HG03045 (cell line): ENCODE measurements around the gene COG7.
"Not testable (repeated sequence)": the region's sequence is repeated elsewhere in the genome, so short reads cannot be mapped to it uniquely, and the experiment has no call there.

Source experiments
- ATAC-seq: cut with Tn5 transposase; IDR thresholded peaks from one replicate; pipeline ENCODE4 v1.9.1; 2021; ENCODE audit warnings: mild to moderate bottlenecking, moderate library complexity; ENCODE audit not compliant: unreplicated experiment

The COG7 gene

DNA sequence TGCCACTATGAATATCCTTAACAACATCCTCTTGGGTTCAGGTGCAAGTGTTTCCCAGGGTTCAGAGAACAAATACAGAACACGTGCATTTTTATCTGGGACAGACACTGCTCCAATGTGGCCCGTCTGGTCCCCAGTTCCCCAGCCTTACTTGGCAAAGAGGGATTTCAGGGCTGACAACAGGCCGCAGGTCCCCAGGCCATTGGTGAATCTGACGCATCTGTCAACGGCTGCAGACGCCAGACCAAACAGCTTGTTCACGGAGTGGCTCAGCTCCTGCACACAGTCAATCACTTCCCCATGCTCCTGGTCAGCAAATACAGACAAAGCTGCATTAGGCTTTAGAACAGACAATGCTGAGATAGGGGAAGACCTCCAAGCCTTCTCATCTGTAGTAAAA, 36.2 kb downstream of the COG7 start:
- no peak for ATAC-seq

GRCh38 chr16:23414731-23415130, 38.3 kb downstream of the COG7 start:
- no peak for ATAC-seq

DNA sequence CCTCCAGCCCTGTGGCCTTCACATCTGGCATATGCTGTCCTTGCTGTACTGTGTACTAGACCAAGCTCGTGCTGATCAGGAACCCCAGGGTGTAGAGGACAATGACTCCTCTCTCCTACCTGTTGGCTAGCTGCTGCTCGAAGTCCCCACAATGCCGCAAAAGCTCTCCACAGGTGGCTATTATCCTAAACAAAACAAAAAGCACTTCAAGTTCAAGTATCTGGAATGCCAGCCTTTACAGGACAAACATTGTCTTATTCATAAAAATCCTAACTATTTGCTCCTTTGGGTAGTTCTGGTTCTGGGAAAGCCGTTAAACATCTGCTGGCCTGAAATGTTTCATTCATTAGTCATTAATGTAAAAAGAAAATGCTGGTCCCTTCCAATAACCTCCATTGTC, 42.8 kb downstream of the COG7 start:
- no peak for ATAC-seq

- ATAC-seq, result no peak
Measured at GRCh38 chr16:23409522-23409921, 43.5 kb downstream of the COG7 start.

GRCh38 chr16:23408823-23409298, 44.1 kb downstream of the COG7 start:
- no peak for ATAC-seq

DNA sequence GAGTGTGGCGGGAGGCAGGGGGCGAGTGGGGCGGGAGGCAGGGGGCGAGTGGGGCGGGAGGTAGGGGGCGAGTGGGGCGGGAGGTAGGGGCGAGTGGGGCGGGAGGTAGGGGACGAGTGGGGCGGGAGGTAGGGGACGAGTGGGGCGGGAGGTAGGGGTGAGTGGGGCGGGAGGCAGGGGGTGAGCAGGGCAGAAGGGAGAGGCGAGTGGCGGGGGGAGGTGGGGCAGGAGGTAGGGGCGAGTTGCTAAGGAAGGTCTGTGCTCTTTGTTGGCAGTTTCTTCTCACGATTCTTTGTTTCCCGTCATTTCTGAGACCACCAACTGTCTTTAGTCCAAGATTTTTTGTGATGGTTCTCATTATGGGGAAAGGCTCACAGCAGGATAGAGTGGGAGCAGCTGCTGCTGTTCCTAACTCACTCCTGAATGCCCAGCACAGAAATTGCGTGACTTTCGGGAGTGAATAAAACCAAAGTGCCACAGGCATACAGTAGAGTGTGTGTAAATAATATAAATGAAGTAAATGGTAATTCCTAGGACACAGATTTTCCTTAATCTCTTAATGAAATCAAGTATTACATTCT, 44.7 kb downstream of the COG7 start:
- ATAC-seq, result no peak

- ATAC-seq, result no peak
Measured at GRCh38 chr16:23407436-23408127, 45.4 kb downstream of the COG7 start.

DNA sequence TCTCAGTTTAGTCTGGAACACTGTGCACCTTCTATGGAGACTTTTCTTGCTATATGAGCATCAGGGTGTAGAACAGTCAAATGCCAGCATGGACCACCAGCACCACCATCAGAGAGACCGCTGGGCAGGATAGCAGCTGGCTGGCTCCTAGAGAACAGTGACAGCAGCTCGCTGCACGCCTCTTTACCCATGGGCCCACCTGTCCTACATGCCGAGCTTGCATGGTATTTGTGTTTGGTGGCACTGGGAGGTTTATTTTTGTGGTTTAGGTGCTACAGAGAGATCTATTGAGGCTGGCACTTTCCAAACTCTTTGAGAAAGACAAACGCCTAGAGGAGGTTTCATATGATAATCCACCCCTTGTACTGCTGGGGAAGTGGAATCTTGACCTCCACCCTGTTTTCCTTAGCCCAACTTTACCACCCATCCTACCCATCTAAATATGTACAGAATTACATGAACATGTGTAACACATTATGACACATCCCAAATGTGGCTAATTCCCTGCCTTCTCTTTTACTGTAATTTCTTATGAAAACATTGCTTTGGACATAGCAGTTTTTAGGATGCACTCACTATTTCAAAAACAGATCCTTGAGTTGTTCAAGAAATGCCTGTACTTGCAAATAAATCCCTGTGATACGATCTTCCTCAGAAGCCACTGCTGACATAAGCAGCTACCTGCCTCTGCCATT, 46.3 kb downstream of the COG7 start:
- no peak for ATAC-seq

- no peak for ATAC-seq
Measured at GRCh38 chr16:23406024-23406423, 47.0 kb downstream of the COG7 start.

- no peak for ATAC-seq
Measured at GRCh38 chr16:23403547-23403946, 49.4 kb downstream of the COG7 start.

- no peak for ATAC-seq
Measured at GRCh38 chr16:23402100-23402499, 50.9 kb downstream of the COG7 start.

- ATAC-seq, result no peak
Measured at GRCh38 chr16:23401139-23401538, 51.9 kb downstream of the COG7 start.

- ATAC-seq, result not testable (repeated sequence)
Measured at GRCh38 chr16:23400447-23400846, 52.5 kb downstream of the COG7 start.

- ATAC-seq, result no peak
Measured at GRCh38 chr16:23398987-23399805, 53.8 kb downstream of the COG7 start.

GRCh38 chr16:23397464-23397863, 55.5 kb downstream of the COG7 start:
- ATAC-seq, result no peak

DNA sequence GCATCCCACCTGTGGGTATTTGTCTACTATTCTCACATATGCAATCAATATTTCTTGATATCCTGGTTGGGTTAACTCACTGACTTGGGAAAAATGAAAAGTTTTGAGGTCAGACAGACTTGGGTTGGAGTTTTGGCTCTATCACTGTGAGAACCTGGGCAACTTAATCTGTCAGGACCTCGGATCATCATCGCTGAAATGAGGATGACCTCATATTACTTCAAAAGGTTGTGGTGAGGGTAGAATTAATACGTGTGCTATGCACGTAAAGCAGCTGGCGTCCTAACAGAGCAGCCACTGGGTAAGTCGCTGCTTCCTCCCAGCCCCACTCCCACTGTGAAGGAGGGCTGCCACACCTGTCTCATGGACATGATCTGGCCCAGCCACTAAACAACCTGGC, 57.3 kb downstream of the COG7 start:
- no peak for ATAC-seq

DNA sequence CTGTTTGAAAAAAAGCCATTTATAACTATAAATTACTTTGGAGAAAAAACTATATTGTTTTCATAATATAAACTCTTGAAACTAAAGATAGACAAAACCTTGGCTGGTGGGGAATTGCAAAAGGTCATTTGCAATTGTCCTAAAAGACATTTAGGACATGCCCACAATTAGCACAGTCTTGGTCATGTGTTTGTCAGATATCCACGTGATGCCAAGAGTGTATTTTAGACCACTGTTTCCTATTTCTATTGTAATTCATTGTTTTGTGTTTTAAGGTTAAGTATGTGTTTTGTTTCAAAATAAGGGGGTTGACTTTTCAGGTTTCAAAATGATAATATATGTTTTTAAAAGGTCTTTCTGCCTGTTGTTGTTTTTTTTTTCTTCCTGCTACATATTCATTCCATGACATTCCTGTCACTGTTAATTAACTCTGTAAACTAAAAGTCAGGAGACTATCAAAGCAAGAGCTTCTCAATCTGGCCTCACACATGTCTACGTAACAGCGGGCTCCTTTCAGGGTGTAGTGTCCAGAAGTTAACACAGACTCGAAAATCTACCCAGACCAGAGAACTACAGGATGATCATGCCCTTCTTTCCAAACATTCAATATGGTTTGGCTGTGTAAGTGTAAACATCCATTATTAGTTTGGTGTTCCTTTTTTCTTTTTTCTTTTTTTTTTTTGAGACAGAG, 58.7 kb downstream of the COG7 start:
- no peak for ATAC-seq

- no peak for ATAC-seq
Measured at GRCh38 chr16:23392223-23392600, 60.8 kb downstream of the COG7 start.

GRCh38 chr16:23391381-23392222, 61.4 kb downstream of the COG7 start:
- no peak for ATAC-seq

DNA sequence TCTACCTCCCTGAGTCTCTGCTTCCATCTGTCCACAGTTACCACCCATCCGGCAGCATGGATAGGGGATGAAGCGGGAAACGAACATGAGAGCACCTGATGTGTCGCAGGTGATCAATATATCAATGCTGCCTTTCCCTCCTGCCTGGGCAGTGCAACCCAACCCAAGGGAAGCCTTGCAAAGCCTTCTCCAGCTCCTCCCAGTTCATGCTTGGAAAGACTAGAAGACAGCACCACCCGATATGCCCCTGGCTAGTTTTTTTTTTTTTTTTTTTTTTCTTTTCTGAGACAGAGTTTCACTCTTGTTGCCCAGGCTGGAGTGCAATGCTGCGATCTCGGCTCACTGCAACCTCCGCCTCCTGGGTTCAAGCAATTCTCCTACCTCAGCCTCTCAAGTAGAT, 63.1 kb downstream of the COG7 start:
- not testable (repeated sequence) for ATAC-seq
